Upper lobe of right lung (tissue), 1 donor: ENCODE data around the gene MACROH2A2. TPM values are rescaled to one million over a fixed set of nuclear protein-coding genes. Genes with fewer than 3 reads are reported as not detected.
"Not testable (repeated sequence)": the region's sequence is repeated elsewhere in the genome, so short reads cannot be mapped to it uniquely, and the experiment has no call there.

Source experiments
- ATAC-seq: fragments of 200-7000 bp; cut with Tn5 transposase; one replicate; pipeline ENCODE4 v1.9.1; 2020; ENCODE audit warnings: mild to moderate bottlenecking, moderate library complexity
- DNase-seq: peaks from one replicate; pipeline ENCODE4 v3.0.0-alpha.2; 2020
- H3K27ac ChIP-seq: fragments of 200-600 bp; one replicate; pipeline ENCODE4 v1.8.0; 2022
- H3K27me3 ChIP-seq: fragments of 200-600 bp; one replicate; pipeline ENCODE4 v1.8.0; 2022; ENCODE audit warnings: mild to moderate bottlenecking
- H3K36me3 ChIP-seq: fragments of 200-600 bp; one replicate; pipeline ENCODE4 v1.8.0; 2022
- H3K4me1 ChIP-seq: fragments of 200-600 bp; one replicate; pipeline ENCODE4 v1.8.0; 2022
- H3K4me3 ChIP-seq: fragments of 200-600 bp; one replicate; pipeline ENCODE4 v1.8.0; 2022; ENCODE audit warnings: mild to moderate bottlenecking
- H3K9me3 ChIP-seq: fragments of 200-600 bp; one replicate; pipeline ENCODE4 v1.8.0; 2022
- CTCF ChIP-seq: fragments of 200-600 bp; IDR thresholded peaks from one replicate; pipeline ENCODE4 v1.8.0; 2022; ENCODE audit warnings: antibody characterized with exemption
- intact Hi-C: fragments of 100-400 bp; cut with DNase I; formaldehyde crosslinking; loops from one replicate; pipeline ENCODE4 v1.11.0; 2022
- total RNA-seq: library from RNA; stranded (reverse); fragmentation: NEBNext Ultra II Directional; extraction: Animal tissue kit (Norgen Biotek cat#: 25700); gene quantifications from one replicate; pipeline ENCODE4 v1.2.1, GENCODE V29; 2021
- donor health status: DM: no; HTN: yes; CAD: no; lungs with severe emphysema.

Gene MACROH2A2
- total RNA-seq, 1 donor from 2014 or later = 6.5 TPM

- DNase-seq = no peak
- intact Hi-C loops = no loop called here
- Histone ChIP-seq H3K4me1 (no peaks in the 10 kb centered on the region), H3K9me3 (no peaks in the 10 kb centered on the region), H3K36me3 (no peaks in the 10 kb centered on the region), H3K4me3 (no peak overlapping the region), H3K27ac (no peak overlapping the region), H3K27me3 (no peaks in the 10 kb centered on the region)
- no peak for TF ChIP-seq CTCF
- ATAC-seq = no peak
Measured at GRCh38 chr10:70078937-70079336, 26.3 kb downstream of the MACROH2A2 start.

- H3K4me1 ChIP-seq, H3K4me3 ChIP-seq, H3K27ac ChIP-seq, H3K27me3 ChIP-seq, H3K36me3 ChIP-seq, intact Hi-C loops, DNase-seq, ATAC-seq, H3K9me3 ChIP-seq: not testable (repeated sequence)
Measured at GRCh38 chr10:70080789-70081188, 28.1 kb downstream of the MACROH2A2 start.

GRCh38 chr10:70084189-70084588 lies 31.5 kb downstream of the MACROH2A2 start:
- H3K9me3 ChIP-seq = no peaks in the 10 kb centered on the region
- H3K4me3 ChIP-seq = no peak overlapping the region
- DNase-seq (no peak), ATAC-seq (no peak)
- H3K4me1 ChIP-seq = no peaks in the 10 kb centered on the region
- TF ChIP-seq CTCF = no peak
- H3K27me3 ChIP-seq = no peaks in the 10 kb centered on the region
- H3K27ac ChIP-seq = no peak overlapping the region
- H3K36me3 ChIP-seq = no peaks in the 10 kb centered on the region
- intact Hi-C loops = no loop called here

GRCh38 chr10:70085975-70086613 lies 33.4 kb downstream of the MACROH2A2 start:
- H3K9me3 ChIP-seq = no peaks in the 10 kb centered on the region
- no peak for TF ChIP-seq CTCF
- no peaks in the 10 kb centered on the region for H3K36me3 ChIP-seq
- H3K27ac ChIP-seq = no peak overlapping the region
- ATAC-seq (no peak), DNase-seq (no peak)
- H3K27me3 ChIP-seq = no peaks in the 10 kb centered on the region
- no peak overlapping the region for H3K4me3 ChIP-seq
- no peaks in the 10 kb centered on the region for H3K4me1 ChIP-seq
- intact Hi-C loops = no loop called here

GRCh38 chr10:70087616-70088307 lies 35.1 kb downstream of the MACROH2A2 start:
- ATAC-seq (no peak), DNase-seq (no peak)
- no peak for TF ChIP-seq CTCF
- no peak overlapping the region for H3K4me3 ChIP-seq
- no peaks in the 10 kb centered on the region for H3K27me3 ChIP-seq
- H3K4me1 ChIP-seq = no peaks in the 10 kb centered on the region
- H3K27ac ChIP-seq = no peak overlapping the region
- no peaks in the 10 kb centered on the region for H3K9me3 ChIP-seq
- intact Hi-C loops = no loop called here
- peaks cover 4% of the 10 kb centered on the region for H3K36me3 ChIP-seq

GRCh38 chr10:70088308-70088698 lies 35.7 kb downstream of the MACROH2A2 start:
- Histone ChIP-seq H3K27me3 (no peaks in the 10 kb centered on the region), H3K4me3 (no peak overlapping the region), H3K36me3 (peaks cover 7% of the 10 kb centered on the region), H3K27ac (no peak overlapping the region), H3K9me3 (no peaks in the 10 kb centered on the region), H3K4me1 (no peaks in the 10 kb centered on the region)
- intact Hi-C loops = no loop called here
- no peak for TF ChIP-seq CTCF
- ATAC-seq = no peak
- DNase-seq = no peak
